Renal cortex interstitium (tissue), 11 donors: ENCODE results near the gene PAX7. TPM values are rescaled to one million over a fixed set of nuclear protein-coding genes. Genes with fewer than 3 reads are reported as not detected.

Source experiments
- DNase-seq, 11 donors: peaks; one replicate each; pipeline ENCODE4 v3.0.0-alpha.2; 2013; ENCODE audit warnings: low read depth in 9 of 11, low spot score in 4 of 11; ENCODE audit errors: extremely low read depth in 1 of 11
- polyA plus RNA-seq, 3 donors: library from polyadenylated mRNA; unstranded; fragments of 120-200 nt; gene quantifications; one replicate each; pipeline ENCODE4 v1.2.1, GENCODE V29; 2013; ENCODE audit not compliant: insufficient read length in 3 of 3

PAX7 gene
- polyA plus RNA-seq, 3 donors = 0.03 to 0.04 (median 0.03) TPM

GRCh38 chr1:18716785-18717678 is 86.4 kb downstream of the PAX7 start:
- no peak for DNase-seq

GRCh38 chr1:18719786-18720451 is 89.3 kb downstream of the PAX7 start:
- DNase-seq = no peak

- no peak for DNase-seq
Measured at GRCh38 chr1:18721041-18721440, 90.4 kb downstream of the PAX7 start.

- no peak for DNase-seq
Measured at GRCh38 chr1:18721776-18722175, 91.1 kb downstream of the PAX7 start.

GRCh38 chr1:18722270-18722669 is 91.6 kb downstream of the PAX7 start:
- no peak for DNase-seq

- DNase-seq = no peak
Measured at GRCh38 chr1:18723206-18723605, 92.6 kb downstream of the PAX7 start.

- DNase-seq = peak in 3 of 11 donors; percentile 17 to 52 (median 43)
Measured at GRCh38 chr1:18723701-18724411, 93.2 kb downstream of the PAX7 start.

- no peak for DNase-seq
Measured at GRCh38 chr1:18724801-18725200, 94.2 kb downstream of the PAX7 start.

GRCh38 chr1:18725231-18725895 is 94.7 kb downstream of the PAX7 start:
- no peak for DNase-seq

GRCh38 chr1:18726368-18726767 is 95.7 kb downstream of the PAX7 start:
- DNase-seq = no peak

GRCh38 chr1:18727956-18728355 is 97.3 kb downstream of the PAX7 start:
- DNase-seq = no peak

- DNase-seq = no peak
Measured at GRCh38 chr1:18730321-18730720, 99.7 kb downstream of the PAX7 start.

- DNase-seq = no peak
Measured at GRCh38 chr1:18731148-18731547, 100.5 kb downstream of the PAX7 start.

GRCh38 chr1:18731591-18732235 is 101.1 kb downstream of the PAX7 start:
- no peak for DNase-seq

- no peak for DNase-seq
Measured at GRCh38 chr1:18732686-18733085, 102.0 kb downstream of the PAX7 start.

- no peak for DNase-seq
Measured at GRCh38 chr1:18734001-18734400, 103.4 kb downstream of the PAX7 start.

GRCh38 chr1:18734461-18735223 is 104.0 kb downstream of the PAX7 start:
- DNase-seq = no peak
